ENCODE measurements around the gene MPDZ. TPM values are rescaled to one million over a fixed set of nuclear protein-coding genes. Genes with fewer than 3 reads are reported as not detected.
"Not testable (repeated sequence)": the region's sequence is repeated elsewhere in the genome, so short reads cannot be mapped to it uniquely, and the experiment has no call there.

Gene MPDZ
- total RNA-seq, 1 donor from 2014 or later = 62.6 TPM

DNA sequence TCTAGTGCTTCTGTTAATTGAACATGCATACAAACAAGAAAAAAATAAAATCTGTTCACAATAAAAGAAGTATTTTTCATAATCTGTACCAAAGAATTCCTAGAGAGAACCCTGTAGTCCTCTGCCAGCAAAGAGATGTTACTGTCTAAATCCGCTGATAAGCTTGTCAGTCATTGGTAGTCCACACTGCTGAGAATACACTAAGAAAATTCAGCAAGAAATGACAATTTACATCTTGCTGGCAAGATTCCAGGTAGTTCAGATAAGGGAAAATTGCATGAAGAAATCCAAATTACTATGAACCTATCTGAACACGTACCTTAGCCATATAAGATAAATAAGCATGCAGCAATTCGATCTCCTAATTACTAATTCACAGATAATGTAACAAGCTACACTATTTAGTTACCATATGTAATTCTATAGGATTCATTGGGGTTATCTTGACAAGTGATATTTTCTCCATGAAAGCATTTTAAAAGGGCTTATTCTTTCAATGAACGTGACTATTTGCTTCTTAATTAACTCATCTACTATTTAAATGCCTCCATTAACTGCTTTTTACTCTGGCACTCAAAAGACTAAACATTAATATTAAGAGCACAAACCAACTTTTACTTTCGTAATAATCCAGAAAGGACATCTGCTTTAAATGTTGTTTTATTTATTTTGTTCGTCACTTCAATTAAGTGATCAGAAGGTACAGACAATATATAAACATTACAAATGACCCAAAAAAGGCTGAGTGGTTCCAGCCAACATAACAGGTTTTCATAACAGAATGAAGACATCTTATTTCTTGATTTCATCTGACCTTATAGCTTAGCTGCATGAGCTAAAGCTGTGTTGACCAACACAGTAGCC is 9.7 kb downstream of the MPDZ start:
- intact Hi-C loops (cut with DNase I) = no loop called here
- ATAC-seq = no peak
- no peak for DNase-seq (ENCODE audit: missing footprints)

DNA sequence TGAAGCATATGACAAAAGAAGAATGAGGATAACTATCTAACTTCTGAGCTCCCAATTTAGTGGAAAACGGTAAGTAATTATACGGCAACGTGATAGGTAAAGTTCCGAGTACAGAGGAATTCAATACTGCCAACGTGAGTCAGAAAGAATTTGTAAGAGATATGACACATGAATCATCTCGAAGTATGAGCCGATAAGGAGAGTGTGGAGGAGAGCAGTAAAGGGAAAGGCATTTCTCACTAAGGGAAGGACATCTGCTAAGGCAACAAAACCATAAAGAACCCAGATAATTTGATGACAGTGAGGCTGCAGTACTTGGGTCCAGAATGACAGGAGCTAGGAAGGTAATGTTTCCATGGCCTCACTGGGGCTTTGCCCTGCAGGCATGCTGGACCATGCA is 11.0 kb downstream of the MPDZ start:
- DNase-seq (ENCODE audit: missing footprints) (no peak), ATAC-seq (no peak)
- intact Hi-C loops (cut with DNase I) = no loop called here

DNA sequence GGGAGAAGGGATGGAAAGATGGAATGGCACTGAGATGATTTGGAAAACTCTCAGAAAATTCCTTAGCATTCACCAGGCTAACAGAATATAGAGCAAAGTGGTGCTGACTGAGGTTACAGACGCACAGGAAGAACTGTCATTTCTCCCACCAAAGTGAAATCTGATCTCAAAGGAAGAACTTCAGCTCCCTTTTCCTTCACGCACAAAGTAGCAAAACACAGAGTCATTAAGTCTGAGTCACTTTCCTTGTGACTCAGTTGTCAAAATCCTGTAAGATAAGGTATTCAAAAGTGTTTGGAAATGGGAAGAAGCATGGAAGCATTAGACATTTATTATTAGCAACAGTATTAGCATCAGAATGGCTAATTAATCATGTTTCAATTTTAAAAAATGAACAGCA is 11.7 kb downstream of the MPDZ start:
- no peak for ATAC-seq
- intact Hi-C loops (cut with DNase I) = no loop called here
- DNase-seq (ENCODE audit: missing footprints) = no peak

DNA sequence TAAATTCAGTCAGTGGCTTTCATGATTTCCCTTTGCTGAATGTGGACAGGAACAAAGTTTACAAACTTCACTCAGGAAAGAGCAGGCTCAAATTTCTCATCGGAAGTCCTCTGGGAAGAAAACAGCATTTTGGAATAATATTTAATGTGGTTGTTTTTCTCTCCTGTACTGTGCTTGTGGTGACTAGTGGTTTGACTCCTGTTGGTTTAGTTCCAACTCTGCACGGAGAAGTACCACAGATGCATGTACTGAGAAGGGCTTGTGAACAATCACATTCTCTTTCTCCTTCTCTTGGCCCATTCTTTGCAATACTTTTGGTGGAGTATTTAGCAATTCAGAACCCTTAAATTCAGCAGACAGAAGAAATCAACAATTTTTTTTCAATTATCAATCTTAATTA is 13.3 kb downstream of the MPDZ start:
- DNase-seq (ENCODE audit: missing footprints) (no peak), ATAC-seq (peak; percentile 68)
- intact Hi-C loops (cut with DNase I) = no loop called here

DNA sequence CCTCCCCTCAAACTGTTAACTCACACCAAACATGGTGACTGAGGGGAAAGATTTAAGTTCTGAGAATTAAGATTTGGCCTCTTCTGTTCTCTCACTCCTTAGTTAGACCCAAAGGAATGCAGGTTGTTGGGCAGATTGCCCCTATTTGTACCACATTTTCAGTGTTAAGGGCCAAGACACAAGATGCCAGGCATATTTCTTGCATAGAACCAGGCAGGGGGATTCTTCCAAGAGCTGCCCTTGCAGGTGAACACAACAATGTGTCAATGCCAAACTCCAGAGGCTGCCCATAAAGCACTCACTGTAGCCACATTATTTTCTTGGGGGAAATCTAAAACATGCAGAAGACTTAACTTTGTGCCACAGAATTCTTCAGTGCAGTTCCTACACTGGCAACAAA is 14.7 kb downstream of the MPDZ start:
- intact Hi-C loops (cut with DNase I) = no loop called here

DNA sequence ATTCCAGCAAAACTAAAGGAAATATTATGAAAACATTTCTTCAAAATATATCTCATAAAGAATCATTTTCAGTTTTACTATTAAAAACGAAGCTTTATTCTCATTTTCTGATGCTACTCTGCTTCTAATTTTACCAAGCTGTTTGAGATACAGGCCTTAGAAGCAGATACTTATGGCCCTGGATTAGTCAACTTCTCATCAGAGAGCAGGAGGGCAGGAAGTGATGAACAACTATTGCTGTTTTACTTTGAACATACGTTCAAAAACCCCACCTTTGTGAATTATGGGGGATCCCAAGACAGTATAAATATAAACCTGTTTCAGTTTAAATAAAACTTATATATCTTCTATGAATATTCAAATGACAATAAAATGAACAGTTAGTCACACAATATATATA is 16.0 kb downstream of the MPDZ start:
- intact Hi-C loops (cut with DNase I) = no loop called here
- DNase-seq (ENCODE audit: missing footprints) = no peak
- no peak for ATAC-seq

More for the DNA sequence above, 14.7 kb downstream of the MPDZ start:
- no peak for ATAC-seq
- DNase-seq (ENCODE audit: missing footprints) = no peak

DNA sequence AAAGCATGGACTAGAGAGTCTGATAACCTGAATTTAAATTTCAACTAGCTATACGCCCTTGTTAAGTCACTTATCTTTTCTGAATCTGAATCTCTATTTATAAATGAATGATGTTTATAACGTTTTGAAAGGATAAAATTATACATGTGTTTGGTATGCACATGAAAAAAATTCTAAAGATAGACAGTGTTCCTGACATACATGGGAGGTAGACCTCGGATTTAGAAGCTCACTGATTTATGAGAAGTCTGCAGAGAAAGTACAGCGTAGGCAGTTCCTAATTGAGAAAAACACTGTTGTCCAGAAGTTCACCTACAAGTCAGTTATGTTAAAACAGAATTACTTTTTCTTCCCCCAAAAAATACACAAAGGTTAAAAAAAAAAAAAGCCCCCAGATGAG is 26.6 kb downstream of the MPDZ start:
- ATAC-seq = no peak
- intact Hi-C loops (cut with DNase I) = no loop called here

DNA sequence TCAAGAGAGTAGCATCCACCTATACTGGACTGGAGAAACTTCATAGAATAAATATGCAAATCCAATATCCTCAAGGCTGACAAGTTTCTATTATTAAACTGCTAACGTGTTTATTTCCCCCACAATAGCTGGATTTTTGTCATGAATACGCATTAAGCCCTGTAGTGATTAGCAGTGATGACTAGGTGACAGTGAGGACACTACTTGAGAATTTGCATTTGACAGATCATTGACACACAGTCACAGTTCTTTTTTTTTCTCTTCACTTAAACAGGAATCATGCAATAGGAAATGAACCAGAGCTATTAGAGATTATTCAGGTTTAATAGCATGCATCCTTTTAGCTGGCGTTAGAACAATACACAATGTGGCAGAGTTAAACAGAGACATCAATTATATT is 35.3 kb downstream of the MPDZ start:
- DNase-seq (ENCODE audit: missing footprints) (no peak), ATAC-seq (no peak)
- intact Hi-C loops (cut with DNase I) = no loop called here

More for the DNA sequence above, 26.6 kb downstream of the MPDZ start:
- no peak for DNase-seq (ENCODE audit: missing footprints)

DNA sequence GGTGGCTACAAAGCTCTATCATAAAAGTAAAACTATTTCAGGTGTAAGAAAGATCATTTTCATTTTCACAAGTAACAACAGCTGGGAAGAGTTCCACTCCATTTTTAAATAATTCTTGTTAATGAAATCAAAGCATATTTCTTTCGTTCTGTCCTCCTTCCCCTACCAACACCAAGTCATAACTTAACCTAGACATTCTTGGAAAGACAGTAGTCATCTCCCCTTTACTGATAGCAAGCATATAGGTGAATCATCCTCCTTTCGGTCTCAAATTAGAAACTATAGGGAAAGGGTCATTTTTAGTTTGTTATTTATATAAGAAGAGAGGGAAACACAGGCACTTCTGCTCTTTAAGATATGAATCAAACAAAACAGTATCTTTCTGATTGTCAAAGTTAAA is 38.2 kb downstream of the MPDZ start:
- DNase-seq (ENCODE audit: missing footprints) (no peak), ATAC-seq (no peak)
- intact Hi-C loops (cut with DNase I) = no loop called here

DNA sequence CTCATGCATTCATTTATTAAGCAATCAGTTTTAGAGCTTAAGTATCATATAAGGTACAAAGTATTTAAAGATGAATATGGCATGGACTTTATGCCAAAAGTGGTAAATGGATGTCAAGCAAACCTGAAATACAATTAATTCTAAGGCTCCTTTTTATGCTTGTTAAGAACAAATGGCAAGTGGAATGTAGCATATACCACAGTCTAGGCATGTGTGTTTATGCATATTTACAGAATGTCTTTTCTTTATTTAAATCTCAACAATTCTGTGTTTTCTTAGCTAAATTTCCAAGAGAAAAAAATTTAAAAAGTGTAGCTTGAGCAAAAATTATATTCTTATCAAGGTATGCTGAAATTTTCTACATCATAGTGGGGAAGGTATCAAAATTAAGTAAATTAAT is 39.8 kb downstream of the MPDZ start:
- no peak for ATAC-seq
- intact Hi-C loops (cut with DNase I) = loop anchor here (5.0 kb wide), 1 partner anchor 38 kb away; the partner anchor contains the start of gene MPDZ
- no peak for DNase-seq (ENCODE audit: missing footprints)

DNA sequence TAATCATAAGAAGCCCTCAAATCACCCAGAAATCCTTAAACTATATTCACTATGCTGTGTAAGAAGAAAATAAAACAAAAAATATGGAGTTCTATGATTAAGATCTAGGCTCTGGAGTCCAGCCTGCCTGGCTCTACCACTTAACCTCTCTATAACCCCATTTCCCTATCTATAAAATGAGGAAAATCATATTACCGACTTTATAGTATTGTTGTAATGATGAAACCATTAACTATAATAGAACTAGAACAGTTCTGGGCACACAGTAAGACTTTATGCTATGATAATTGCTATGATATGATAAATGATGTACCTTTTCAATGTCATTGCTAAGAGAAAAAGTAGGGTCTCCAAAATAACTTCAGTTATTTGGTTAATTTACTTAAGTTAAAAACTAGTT is 40.3 kb downstream of the MPDZ start:
- intact Hi-C loops (cut with DNase I) = loop anchor here (5.0 kb wide), 1 partner anchor 38 kb away; the partner anchor contains the start of gene MPDZ
- no peak for ATAC-seq
- DNase-seq (ENCODE audit: missing footprints) = no peak

DNA sequence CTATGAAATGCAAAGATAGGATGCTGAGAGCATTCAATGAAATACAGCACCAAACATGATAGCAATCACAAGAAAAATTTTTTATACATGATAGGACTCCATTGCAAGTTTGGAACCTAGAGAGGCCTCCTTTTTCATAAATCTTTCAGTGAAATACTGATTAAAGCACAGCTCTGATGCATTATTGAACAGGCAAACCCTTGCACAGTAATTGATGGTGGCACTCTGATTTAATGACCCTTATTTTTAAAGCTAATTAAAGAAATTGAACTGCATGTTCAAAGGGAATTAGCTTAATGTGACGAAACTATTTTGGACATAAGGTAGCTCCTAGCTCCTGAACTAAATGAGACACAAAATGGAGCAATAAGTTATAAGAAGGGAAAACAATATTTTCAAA is 44.6 kb downstream of the MPDZ start:
- no peak for ATAC-seq
- DNase-seq (ENCODE audit: missing footprints) = no peak
- intact Hi-C loops (cut with DNase I) = loop anchor here (5.0 kb wide), 1 partner anchor 42 kb away; the partner anchor contains the start of gene MPDZ

DNA sequence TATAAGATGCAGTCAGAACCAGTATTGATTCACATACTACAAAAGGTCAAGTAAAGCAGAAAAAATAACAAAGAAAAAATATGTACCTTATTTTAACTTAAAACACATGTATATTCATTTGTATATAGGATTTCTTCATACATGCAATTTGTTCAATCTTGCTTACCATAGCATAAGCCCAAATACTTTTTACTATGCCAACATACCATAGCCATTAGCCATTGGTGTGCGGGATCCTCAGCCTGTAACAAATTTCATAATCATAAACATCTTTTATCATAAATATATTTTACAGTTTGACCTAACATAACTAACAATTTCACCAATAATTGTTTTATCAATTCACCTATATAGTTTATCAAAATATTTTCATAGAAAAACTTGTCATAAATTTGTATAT is 51.1 kb downstream of the MPDZ start:
- no peak for ATAC-seq
- DNase-seq (ENCODE audit: missing footprints) = no peak
- intact Hi-C loops (cut with DNase I) = no loop called here

DNA sequence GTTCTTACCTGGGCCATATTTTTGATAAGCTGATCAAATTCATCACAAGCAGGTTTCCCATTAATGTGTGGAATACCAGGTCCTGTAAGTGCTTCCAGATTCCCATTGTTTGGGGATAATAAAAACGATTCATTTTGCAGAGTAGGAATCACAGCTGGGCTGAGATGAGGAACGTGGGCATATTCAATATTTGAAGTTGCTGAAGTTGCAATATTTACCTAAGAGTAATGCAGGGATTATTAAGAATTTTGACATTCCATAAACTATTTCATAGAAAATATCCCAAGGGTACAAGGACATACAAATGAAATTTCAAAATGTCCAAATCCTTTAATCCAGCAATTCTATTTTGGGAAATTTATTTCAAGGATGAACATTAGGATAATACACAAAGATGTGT is 55.1 kb downstream of the MPDZ start:
- no peak for DNase-seq (ENCODE audit: missing footprints)
- intact Hi-C loops (cut with DNase I) = no loop called here
- ATAC-seq = no peak

DNA sequence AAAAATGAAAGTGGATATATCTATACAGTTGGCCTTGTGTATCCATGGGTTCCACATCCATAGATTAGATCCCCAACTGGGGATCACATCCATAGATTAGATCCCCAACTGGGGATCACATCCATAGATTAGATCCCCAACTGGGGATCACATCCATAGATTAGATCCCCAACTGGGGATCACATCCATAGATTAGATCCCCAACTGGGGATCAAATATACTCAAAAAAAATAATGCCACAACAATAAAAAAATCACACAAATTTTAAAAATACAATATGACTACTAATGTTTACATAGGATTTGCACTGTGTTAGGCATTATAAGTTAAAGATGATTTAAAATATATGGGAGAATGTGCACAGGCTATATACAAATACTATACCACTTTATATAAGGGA is 56.8 kb downstream of the MPDZ start:
- ATAC-seq; DNase-seq (ENCODE audit: missing footprints); intact Hi-C loops (cut with DNase I): not testable (repeated sequence)

DNA sequence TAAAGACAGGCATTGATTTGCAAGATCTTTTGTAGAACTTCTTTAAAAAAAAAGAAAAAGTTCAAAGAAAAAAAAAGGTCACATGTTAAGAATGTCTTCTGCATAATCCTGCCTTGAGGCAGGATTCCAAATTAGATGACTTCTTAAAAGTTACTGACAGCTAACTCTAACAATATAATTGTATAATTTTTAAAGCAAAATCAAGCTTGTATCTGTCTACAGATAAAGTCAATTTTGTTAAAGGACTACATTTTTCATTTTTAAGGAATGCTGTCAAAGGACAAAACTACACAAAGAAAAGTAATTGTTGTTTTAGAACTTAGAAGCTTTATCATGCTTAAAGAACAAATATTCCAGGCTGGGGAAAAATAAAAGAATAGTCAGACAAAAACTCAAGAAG is 57.8 kb downstream of the MPDZ start:
- intact Hi-C loops (cut with DNase I) = no loop called here
- no peak for ATAC-seq
- no peak for DNase-seq (ENCODE audit: missing footprints)

DNA sequence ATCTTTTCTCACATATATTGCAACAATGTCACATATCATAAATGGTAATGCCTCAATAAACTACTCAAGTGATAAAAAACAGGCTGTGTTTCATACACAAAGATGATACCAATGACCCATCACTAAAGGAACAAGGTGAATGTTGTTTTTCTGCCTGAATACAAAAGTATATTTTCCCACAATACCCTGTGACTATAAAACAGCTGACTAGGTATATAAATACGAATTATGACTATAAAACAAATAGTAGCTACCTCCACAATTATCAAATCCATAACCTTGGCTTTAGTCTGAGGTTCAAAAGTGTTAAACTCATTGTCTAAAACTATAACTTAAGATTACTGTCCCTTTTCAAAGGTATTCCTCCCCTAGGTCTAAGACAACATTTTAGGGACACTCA is 58.7 kb downstream of the MPDZ start:
- ATAC-seq (no peak), DNase-seq (ENCODE audit: missing footprints) (no peak)
- intact Hi-C loops (cut with DNase I) = no loop called here

DNA sequence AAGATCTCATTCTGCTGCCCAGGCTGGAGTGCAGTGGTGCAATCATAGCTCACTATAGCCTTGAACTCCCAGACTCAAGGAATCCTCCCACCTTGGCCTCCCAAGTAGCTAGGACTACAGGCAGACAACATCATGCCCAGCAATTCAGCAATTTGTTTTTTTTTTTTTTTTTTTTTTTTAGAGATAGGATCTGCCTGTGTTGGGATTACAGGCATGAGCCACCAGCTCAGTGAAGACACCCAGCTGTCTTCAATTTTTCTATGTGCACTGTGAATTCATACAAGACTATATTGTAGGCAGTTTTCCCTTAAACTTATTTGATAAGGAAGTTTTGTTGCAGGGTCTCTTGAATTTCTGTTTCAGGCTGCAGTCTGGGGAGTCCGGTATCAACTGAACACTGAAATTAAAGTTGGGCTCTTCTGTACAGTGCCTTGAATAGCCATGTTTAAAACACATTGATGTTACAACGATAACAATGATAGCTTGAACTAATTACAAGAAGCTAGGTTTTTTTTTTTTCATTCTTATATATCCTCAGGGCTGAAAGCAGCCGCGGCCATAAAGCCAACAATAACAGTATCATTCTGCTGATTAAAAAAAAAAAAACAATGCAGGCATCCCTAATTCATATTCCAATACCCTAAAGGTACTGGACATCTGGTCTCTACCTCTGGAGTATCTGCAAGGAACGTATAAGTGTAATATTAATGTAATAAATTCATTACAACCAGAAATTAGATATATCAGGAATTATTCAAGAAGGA is 63.5 kb downstream of the MPDZ start:
- ATAC-seq (no peak), DNase-seq (ENCODE audit: missing footprints) (no peak)
- intact Hi-C loops (cut with DNase I) = loop anchor here (10.0 kb wide), 1 partner anchor 209 kb away; no protein-coding TSS in a partner anchor

DNA sequence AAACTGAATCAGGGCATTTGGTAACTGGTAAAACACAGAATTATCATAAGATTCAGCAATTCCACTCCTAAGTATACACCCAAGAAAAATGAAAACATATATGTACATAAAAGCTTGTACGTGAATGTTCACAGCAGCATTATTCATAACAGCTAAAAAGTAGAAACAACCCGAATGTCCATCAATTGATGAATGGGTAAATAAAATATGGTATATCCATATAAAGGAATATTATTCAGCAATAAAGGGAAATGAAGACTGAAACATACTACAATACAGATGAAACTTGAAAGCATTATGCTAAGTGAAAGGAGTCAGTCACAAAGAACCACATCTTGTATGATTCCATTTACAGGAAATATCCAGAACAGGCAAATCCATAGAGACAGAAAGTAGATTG is 65.5 kb downstream of the MPDZ start:
- intact Hi-C loops (cut with DNase I) = loop anchor here (10.0 kb wide), 1 partner anchor 211 kb away; no protein-coding TSS in a partner anchor
- DNase-seq (ENCODE audit: missing footprints) (no peak), ATAC-seq (no peak)

DNA sequence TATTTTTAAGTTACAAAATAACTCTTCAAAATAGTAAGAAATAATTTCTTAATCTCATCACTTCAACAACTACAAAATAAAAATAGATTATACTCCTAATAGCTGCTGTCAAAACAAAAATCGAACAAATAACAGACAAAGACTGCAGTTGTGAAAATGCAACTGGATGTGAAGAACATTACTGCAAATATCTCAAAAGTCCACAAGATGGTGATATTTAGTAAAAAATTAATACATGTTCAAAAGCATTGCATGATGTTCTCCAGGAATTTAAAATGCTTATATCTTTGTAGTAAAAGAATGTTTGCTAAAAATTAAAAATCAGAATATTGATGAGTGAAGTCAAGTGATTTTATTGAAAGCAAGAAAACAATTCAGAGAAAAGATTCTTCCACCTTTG is 66.2 kb downstream of the MPDZ start:
- DNase-seq (ENCODE audit: missing footprints) (no peak), ATAC-seq (no peak)
- intact Hi-C loops (cut with DNase I) = loop anchor here (10.0 kb wide), 1 partner anchor 211 kb away; no protein-coding TSS in a partner anchor

Measured in Right ventricle myocardium inferior (tissue), 1 donor.